Choroid plexus epithelial cell (primary cell): ENCODE measurements around the gene DNAH7.
"Not testable (repeated sequence)": the region's sequence is repeated elsewhere in the genome, so short reads cannot be mapped to it uniquely, and the experiment has no call there.

Source experiments
- DNase-seq: peaks from one replicate; pipeline ENCODE4 v3.0.0-alpha.2; 2010; ENCODE audit warnings: low read depth
- H3K4me3 ChIP-seq: 2 replicates; pipeline ENCODE4 v1.5.1; 2011; ENCODE audit warnings: low read depth, mild to moderate bottlenecking, control low read depth, low read length, moderate library complexity
- TF ChIP-seq, protein P1 (sequence below): conservative IDR thresholded peaks from 2 replicates; pipeline ENCODE4 v1.5.1; 2011; ENCODE audit warnings: low read depth, mild to moderate bottlenecking, control low read depth, inconsistent platforms, low read length, moderate library complexity

The DNAH7 gene

DNA sequence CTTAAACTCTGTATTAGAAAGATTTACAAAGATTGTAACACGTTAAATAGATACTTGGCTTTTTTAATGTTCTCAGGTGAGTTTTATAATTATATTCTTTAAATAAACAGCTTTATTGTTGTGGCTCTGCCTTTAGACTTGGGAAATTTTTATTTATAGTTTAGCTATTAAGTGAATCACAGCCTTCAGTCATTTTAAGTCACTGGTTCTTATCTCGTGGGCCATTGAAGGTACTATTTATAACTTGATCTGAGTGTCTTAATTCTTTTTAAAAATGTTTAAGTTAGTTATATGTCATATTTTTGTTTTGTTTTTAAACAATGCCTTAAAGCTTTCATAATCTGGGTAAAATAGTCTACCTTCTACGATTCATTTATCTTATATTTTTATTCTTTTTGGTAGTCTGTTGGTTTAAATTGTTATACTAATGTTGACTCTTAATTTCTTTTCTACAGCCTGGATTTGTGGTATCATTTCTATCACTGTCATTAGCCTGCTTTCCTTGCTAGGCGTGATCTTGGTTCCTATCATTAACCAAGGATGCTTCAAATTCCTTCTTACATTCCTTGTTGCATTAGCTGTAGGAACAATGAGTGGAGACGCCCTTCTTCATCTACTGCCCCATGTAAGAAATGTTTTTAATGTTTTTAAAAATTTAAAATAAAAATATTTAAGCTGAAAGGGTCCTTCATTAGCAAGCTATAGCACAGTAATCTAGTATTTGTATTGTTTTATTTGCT lies 362.3 kb downstream of the DNAH7 start:
- TF ChIP-seq, protein P1, sequence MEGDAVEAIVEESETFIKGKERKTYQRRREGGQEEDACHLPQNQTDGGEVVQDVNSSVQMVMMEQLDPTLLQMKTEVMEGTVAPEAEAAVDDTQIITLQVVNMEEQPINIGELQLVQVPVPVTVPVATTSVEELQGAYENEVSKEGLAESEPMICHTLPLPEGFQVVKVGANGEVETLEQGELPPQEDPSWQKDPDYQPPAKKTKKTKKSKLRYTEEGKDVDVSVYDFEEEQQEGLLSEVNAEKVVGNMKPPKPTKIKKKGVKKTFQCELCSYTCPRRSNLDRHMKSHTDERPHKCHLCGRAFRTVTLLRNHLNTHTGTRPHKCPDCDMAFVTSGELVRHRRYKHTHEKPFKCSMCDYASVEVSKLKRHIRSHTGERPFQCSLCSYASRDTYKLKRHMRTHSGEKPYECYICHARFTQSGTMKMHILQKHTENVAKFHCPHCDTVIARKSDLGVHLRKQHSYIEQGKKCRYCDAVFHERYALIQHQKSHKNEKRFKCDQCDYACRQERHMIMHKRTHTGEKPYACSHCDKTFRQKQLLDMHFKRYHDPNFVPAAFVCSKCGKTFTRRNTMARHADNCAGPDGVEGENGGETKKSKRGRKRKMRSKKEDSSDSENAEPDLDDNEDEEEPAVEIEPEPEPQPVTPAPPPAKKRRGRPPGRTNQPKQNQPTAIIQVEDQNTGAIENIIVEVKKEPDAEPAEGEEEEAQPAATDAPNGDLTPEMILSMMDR = no peak
- H3K4me3 ChIP-seq = no peak overlapping the region
- DNase-seq = peak; percentile 74

DNA sequence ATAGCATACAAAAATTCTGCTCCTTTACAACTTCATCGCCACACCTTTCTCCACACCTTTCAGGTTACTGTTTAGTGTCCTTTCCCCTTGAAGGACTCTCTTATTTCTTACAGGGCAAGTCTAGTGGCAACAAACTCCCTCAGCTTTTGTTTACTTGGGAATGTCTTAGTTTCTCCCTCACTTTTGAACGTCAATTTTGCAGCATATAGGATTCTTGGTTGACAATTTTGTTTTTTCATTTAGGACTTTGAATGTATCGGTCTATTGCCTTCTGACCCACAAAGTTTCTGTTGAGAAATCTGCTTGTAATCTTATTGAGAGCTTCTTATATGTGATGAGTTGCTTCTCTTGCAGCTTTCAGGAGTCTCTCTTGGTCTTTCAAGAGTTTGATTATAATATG lies 368.2 kb downstream of the DNAH7 start:
- TF ChIP-seq, protein P1 = no peak
- no peak overlapping the region for H3K4me3 ChIP-seq
- DNase-seq = no peak

DNA sequence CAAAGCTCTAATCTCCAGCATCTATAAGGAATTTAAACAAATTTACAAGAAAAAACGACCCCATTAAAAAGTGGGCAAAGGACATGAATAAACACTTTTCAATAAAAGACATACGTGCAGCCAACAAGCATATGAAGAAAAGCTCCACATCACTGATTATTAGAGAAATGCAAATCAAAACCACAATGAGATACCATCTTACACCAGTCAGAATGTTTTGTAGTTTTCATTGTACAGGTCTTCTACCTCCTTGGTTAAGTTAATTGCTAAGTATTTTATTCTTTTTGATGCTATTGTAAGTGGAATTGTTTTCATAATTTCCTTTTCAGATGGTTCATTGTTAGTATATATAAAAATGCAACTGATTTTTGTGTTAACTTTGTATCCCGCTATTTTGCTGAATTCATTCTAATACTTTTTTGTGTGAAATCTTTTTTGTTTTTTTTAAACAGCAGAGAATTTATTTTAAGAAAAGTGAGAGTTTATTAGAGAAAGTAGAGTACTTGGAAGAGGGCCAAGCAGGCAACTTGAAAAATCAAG lies 370.9 kb downstream of the DNAH7 start:
- TF ChIP-seq, protein P1 = no peak
- no peak for DNase-seq

DNA sequence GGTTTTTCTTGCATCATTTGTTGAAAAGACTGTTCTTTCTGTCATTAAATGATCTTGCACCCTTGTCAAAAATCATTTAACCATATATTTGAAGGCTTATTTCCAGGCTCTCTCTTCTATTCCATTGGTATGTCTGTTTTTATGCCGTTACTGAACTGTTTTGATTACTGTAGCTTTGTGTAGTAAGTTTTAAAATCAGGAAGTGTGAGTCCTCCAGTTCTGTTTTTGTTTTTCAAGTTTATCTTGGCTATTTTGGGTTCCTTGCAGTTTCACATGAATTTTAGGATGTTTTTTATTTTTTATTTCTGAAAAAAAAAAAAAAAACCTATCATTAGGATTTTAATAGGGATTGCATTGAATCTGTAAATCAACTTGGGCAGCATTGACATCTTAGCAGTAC lies 372.6 kb downstream of the DNAH7 start:
- DNase-seq = no peak
- TF ChIP-seq, protein P1 = no peak

More for the DNA sequence above, 370.9 kb downstream of the DNAH7 start:
- H3K4me3 ChIP-seq = no peak overlapping the region

DNA sequence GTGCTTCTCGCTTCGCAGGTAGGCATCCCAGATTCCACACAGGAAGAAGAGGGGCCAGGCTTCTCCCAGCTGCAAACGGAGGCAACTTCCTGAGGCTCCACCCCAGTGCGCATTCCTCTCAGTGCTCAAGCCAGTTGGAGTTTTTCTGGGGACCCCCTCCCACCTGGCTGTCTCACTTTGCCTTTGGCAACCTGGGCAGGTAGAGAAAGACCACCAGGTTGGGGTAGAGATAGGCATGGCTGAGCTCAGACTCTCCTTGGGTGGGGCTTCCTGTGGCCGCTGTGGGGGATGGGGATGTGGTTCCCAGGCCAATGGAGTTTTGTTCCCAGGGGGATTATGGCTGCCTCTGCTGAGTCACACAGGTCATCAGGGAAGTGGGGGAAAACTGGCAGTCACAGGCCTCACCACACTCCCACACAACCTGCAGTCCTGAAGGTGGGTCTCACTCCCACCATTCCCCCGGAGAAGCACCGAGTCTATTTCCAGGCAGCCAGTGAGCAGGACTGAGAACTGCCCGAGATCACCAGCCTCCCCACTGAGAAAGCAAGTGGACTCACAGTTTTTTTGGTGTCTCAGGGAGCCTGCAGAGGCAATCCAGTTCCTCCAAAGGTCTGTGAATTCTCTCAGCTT lies 373.5 kb downstream of the DNAH7 start:
- no peak overlapping the region for H3K4me3 ChIP-seq
- TF ChIP-seq, protein P1 = no peak
- peak; percentile 25 for DNase-seq

More for the DNA sequence above, 372.6 kb downstream of the DNAH7 start:
- no peak overlapping the region for H3K4me3 ChIP-seq

DNA sequence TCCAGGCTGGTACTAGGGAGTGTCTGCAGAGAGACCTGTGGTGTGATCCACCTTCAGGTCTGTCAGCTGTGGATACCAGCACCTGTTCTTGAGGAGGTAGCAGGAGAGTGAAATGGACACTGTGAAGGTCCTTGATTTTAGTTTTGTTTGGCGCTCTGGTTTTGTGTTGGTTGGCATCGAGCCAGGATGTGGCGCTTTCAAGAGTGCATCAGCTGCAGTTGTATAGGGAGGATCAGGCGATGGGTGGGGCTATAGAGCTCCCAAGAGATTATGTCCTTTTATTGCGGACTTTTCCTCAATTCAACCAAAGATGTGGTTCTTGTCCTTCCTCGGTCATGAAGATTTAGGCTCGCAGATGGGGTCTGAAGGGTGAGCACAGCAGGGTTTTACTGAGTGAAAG lies 374.1 kb downstream of the DNAH7 start:
- no peak for DNase-seq
- H3K4me3 ChIP-seq = no peak overlapping the region
- TF ChIP-seq, protein P1 = no peak

DNA sequence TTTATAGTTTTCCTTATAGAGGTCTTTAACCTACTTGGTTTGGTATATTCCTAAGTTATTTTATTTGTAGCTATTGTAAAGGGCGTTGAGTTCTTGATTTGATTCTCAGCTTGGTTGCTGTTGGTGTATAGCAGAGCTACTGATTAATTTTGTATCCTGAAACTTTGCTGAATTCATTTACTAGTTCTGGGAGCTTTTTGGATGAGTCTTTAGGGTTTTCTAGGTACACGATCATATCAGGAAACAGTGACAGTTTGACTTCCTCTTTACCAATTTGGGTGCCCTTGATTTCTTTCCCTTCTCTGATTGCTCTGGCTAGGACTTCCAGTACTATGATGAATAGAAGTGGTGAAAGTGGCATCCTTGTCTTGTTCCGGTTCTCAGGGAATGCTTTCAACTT lies 376.1 kb downstream of the DNAH7 start:
- H3K4me3 ChIP-seq, DNase-seq: not testable (repeated sequence)
